ENCODE results near the gene MAPK10. TPM values are rescaled to one million over a fixed set of nuclear protein-coding genes. Genes with fewer than 3 reads are reported as not detected.

The MAPK10 gene
- total and polyA plus RNA-seq, 9 of the 15 experiments (the other 6 are each of a cell fraction or from before 2014, with no cell fraction given), result 0.10 to 0.53 (median 0.18) TPM; not detected in 4

DNA sequence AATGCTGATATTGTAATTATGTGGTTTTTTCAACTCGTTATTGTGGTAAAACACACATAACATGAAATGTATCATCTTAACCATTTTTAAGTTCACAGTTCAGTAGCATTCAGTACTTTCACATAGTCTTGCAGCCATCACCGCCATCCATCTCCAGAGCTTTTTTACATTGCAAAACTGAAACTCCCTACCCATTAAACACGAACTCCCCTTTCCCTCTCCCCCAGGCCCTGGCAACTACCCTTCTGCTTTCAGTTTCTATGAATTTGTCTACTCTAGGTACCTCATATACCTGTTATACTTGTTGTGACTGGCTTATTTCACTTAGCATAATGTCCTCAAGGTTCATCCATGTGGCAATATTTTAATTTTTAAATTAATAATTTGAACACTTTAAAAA is 380.6 kb downstream of the MAPK10 start:
- Histone ChIP-seq H3K9ac (ENCODE audit: insufficient read depth in 1 of 2, low read depth in 2 of 2, low read length in 2 of 2) (no peak overlapping the region), H3K27me3 (ENCODE audit: control insufficient read depth in 2 of 2, insufficient read depth in 2 of 2, low read length in 2 of 2) (no peaks in the 10 kb centered on the region), H3K36me3 (ENCODE audit: control insufficient read depth, insufficient read depth, low read length) (peaks cover 2% of the 10 kb centered on the region; the same call in 1 of the 3 replicates), H2AFZ (ENCODE audit: low read depth, low read length) (no peak overlapping the region), H3K4me3 (no peak overlapping the region), H4K20me1 (replicated peaks; ENCODE audit: control insufficient read depth, insufficient read depth, low read length) (no peaks in the 10 kb centered on the region), H3K9me3 (replicated peaks; ENCODE audit: control insufficient read depth, insufficient read depth, low read depth, low read length) (no peaks in the 10 kb centered on the region), H3K4me1 (replicated peaks in 1 of 2; ENCODE audit: control insufficient read depth in 2 of 2, insufficient read depth in 2 of 2, low read length in 2 of 2) (no peaks in the 10 kb centered on the region), H3K27ac (ENCODE audit: extremely low read depth, low read depth, low read length) (no peak overlapping the region), H3K79me2 (ENCODE audit: control insufficient read depth, insufficient read depth, low read length) (no peaks in the 10 kb centered on the region), H3K4me2 (ENCODE audit: insufficient read depth, low read length) (no peak overlapping the region), H3K9me1 (ENCODE audit: control insufficient read depth, insufficient read depth, low read length) (no peaks in the 10 kb centered on the region)
- TF ChIP-seq YY1 (IDR thresholded peaks at IDR 0.05; ENCODE audit: borderline replicate concordance in 1 of 3, control insufficient read depth in 1 of 3, extremely low read depth in 1 of 3, insufficient read depth in 3 of 3, insufficient read length in 1 of 3, insufficient replicate concordance in 2 of 3, low read depth in 1 of 3, low read length in 2 of 3) (no peak), PCBP2 (IDR thresholded peaks at IDR 0.05; ENCODE audit: low read depth, low read length, poor library complexity, severe bottlenecking) (no peak), ETS2 (tag; IDR thresholded peaks at IDR 0.05; ENCODE audit: borderline replicate concordance, poor library complexity, severe bottlenecking) (no peak), RBM14 (IDR thresholded peaks at IDR 0.05; ENCODE audit: borderline replicate concordance, insufficient read depth, low read depth, low read length) (no peak), TAF1 (IDR thresholded peaks at IDR 0.05; ENCODE audit: control insufficient read depth, extremely low read depth, insufficient read depth, low read length, severe bottlenecking) (no peak), BRF1 (IDR thresholded peaks at IDR 0.05; ENCODE audit: borderline replicate concordance, extremely low read depth, insufficient read length) (no peak), CEBPG (CRISPR knock-in tag; IDR thresholded peaks at IDR 0.05) (no peak), CEBPG (tag; conservative IDR thresholded peaks at IDR 0.05 in 1 of 2, IDR thresholded peaks at IDR 0.05 in 1 of 2) (no peak), HMG20B (CRISPR knock-in tag; IDR thresholded peaks at IDR 0.05) (no peak)
- FAIRE-seq (no peak), DNase-seq (ENCODE audit: extremely low read depth in 1 of 4, low spot score in 3 of 4) (no peak), ATAC-seq (no peak)
- in situ Hi-C loops (cut with MboI) (no loop called here), intact Hi-C loops (cut with micrococcal nuclease) (no loop called here)
- no TSS peak for BruUV-seq (replicated peaks)
- POLR2A ChIA-PET, result no interaction called here
- 51% methylated on average over 3 of the region's 3 CpGs for WGBS (ENCODE audit: insufficient coverage, low coverage, missing lambda C conversion rate)
- CTCF ChIA-PET (ENCODE audit: low intra/inter-chr PET ratio), result no interaction called here
